Keratinocyte (primary cell): ENCODE measurements around the gene SECTM1. TPM values are rescaled to one million over a fixed set of nuclear protein-coding genes. Genes with fewer than 3 reads are reported as not detected.
"Not testable (repeated sequence)": the region's sequence is repeated elsewhere in the genome, so short reads cannot be mapped to it uniquely, and the experiment has no call there.

ENCODE experiments used
- DNase-seq: peaks from one replicate; pipeline ENCODE4 v3.0.0-alpha.2; 2011; ENCODE audit warnings: low read depth, missing footprints, low spot score
- FAIRE-seq: peaks from 2 replicates; lab custom pipeline; 2011; peaks lifted over from hg19 to GRCh38; lab: Jason Lieb, UNC
- H2AFZ ChIP-seq: 2 replicates; pipeline ENCODE4 v1.6.0; 2012; ENCODE audit warnings: low read length, control low read depth, inconsistent platforms; ENCODE audit not compliant: control insufficient read depth
- H3K27ac ChIP-seq: 2 replicates; pipeline ENCODE4 v1.5.1; 2011; ENCODE audit warnings: low read length; ENCODE audit not compliant: control insufficient read depth, insufficient read depth
- H3K27me3 ChIP-seq: 3 replicates; pipeline ENCODE4 v1.6.0; 2011; ENCODE audit warnings: low read length; ENCODE audit not compliant: control insufficient read depth, insufficient read depth; ENCODE audit errors: extremely low read depth
- H3K36me3 ChIP-seq, 2 experiments: 2 replicates in 1 of 2; 3 replicates in 1 of 2; pipeline ENCODE4 v1.5.1; 2011; ENCODE audit warnings: low read length in 2 of 2, mild to moderate bottlenecking in 1 of 2; ENCODE audit not compliant: control insufficient read depth in 2 of 2, insufficient read depth in 2 of 2; ENCODE audit errors: extremely low read depth in 1 of 2
- H3K4me1 ChIP-seq: 3 replicates; pipeline ENCODE4 v1.5.1; 2011; ENCODE audit warnings: low read length; ENCODE audit not compliant: control insufficient read depth, insufficient read depth; ENCODE audit errors: extremely low read depth
- H3K4me2 ChIP-seq: 3 replicates; pipeline ENCODE4 v1.6.0; 2011; ENCODE audit warnings: low read depth, low read length; ENCODE audit not compliant: control insufficient read depth, insufficient read depth; ENCODE audit errors: extremely low read depth
- H3K4me3 ChIP-seq, 3 experiments: fragments of 200-600 bp in 1 of 3; sonication (generic) in 1 of 3; 2 replicates in 2 of 3; 3 replicates in 1 of 3; pipeline ENCODE4 v1.5.1; 2011 to 2016; ENCODE audit warnings: low read length in 3 of 3, mild to moderate bottlenecking in 3 of 3, control low read depth in 2 of 3, inconsistent platforms in 1 of 3, low read depth in 1 of 3, mixed read lengths in 1 of 3, mixed run types in 1 of 3, moderate library complexity in 1 of 3; ENCODE audit not compliant: control insufficient read depth in 2 of 3, insufficient read depth in 2 of 3; ENCODE audit errors: extremely low read depth in 1 of 3
- H3K79me2 ChIP-seq: 2 replicates; pipeline ENCODE4 v1.6.0; 2012; ENCODE audit warnings: low read length; ENCODE audit not compliant: control insufficient read depth, insufficient read depth
- H3K9ac ChIP-seq: 3 replicates; pipeline ENCODE4 v1.6.0; 2011; ENCODE audit warnings: low read length; ENCODE audit not compliant: control insufficient read depth, insufficient read depth; ENCODE audit errors: extremely low read depth
- H3K9me1 ChIP-seq: 3 replicates; pipeline ENCODE4 v1.6.0; 2011; ENCODE audit warnings: low read length; ENCODE audit not compliant: control insufficient read depth, insufficient read depth; ENCODE audit errors: extremely low read depth
- H3K9me3 ChIP-seq: 2 replicates; pipeline ENCODE4 v1.5.1; 2012; ENCODE audit warnings: low read depth, low read length; ENCODE audit not compliant: control insufficient read depth
- H4K20me1 ChIP-seq: 3 replicates; pipeline ENCODE4 v1.6.0; 2011; ENCODE audit warnings: low read length; ENCODE audit not compliant: control insufficient read depth, insufficient read depth; ENCODE audit errors: extremely low read depth
- CTCF ChIP-seq, 3 experiments: IDR thresholded peaks in 1 of 3; conservative IDR thresholded peaks in 1 of 3; optimal IDR thresholded peaks in 1 of 3; 2 replicates in 2 of 3; 3 replicates in 1 of 3; pipeline versions ENCODE3 to v1.5.1; 2011; ENCODE audit warnings: low read length in 3 of 3, mild to moderate bottlenecking in 3 of 3, moderate library complexity in 2 of 3, control low read depth in 1 of 3, inconsistent platforms in 1 of 3; ENCODE audit not compliant: insufficient read depth in 2 of 3; ENCODE audit errors: extremely low read depth in 1 of 3
- EZH2 ChIP-seq: IDR thresholded peaks from one replicate; pipeline ENCODE4 v1.6.1; 2012; ENCODE audit warnings: inconsistent platforms, mild to moderate bottlenecking, low read length, moderate library complexity
- dilution Hi-C: fragments of 300-500 bp; cut with MboI; formaldehyde crosslinking; loops from one replicate; pipeline ENCODE4 v1.7.0; 2020; ENCODE audit warnings: low sequenced_read_pairs; ENCODE audit not compliant: extremely low pct_ligation_motif_present
- polyA plus RNA-seq, 5 experiments: library from polyadenylated mRNA; depleted of rRNA in 3 of 5; stranded (reverse) in 3 of 5; stranded (forward) in 1 of 5; unstranded in 1 of 5; fragments of >200 nt; gene quantifications; 1 replicate in 1 of 5; 2 replicates in 3 of 5; 3 replicates in 1 of 5; pipeline versions ENCODE4 v1.2.1 to v1.2.3, GENCODE V29; 2011 to 2012; ENCODE audit warnings: missing spikeins in 2 of 5, low read depth in 1 of 5, low replicate concordance in 1 of 5

SECTM1 gene
- polyA plus RNA-seq, 1 donor (not counting 4 experiments of a cell fraction or from before 2014, with no cell fraction given) = 2.0 TPM

GRCh38 chr17:82361885-82362633 is 28.5 kb upstream of the SECTM1 start:
- H4K20me1 ChIP-seq = no peaks in the 10 kb centered on the region
- no peaks in the 10 kb centered on the region for H3K36me3 ChIP-seq
- DNase-seq (no peak), FAIRE-seq (no peak)
- H2AFZ ChIP-seq = no peak overlapping the region
- H3K79me2 ChIP-seq = no peaks in the 10 kb centered on the region
- TF ChIP-seq CTCF (optimal IDR thresholded peaks at IDR 0.05 in 1 of 3, IDR thresholded peaks at IDR 0.05 in 1 of 3, conservative IDR thresholded peaks at IDR 0.05 in 1 of 3; ENCODE audit: extremely low read depth in 1 of 3, insufficient read depth in 2 of 3, low read length in 3 of 3) (no peak), EZH2 (no peak)
- H3K4me2 ChIP-seq = no peak overlapping the region
- no peak overlapping the region for H3K27ac ChIP-seq
- H3K9me3 ChIP-seq = no peaks in the 10 kb centered on the region
- H3K27me3 ChIP-seq = peaks cover 21% of the 10 kb centered on the region
- no peak overlapping the region for H3K4me3 ChIP-seq
- no peaks in the 10 kb centered on the region for H3K9me1 ChIP-seq
- no peak overlapping the region for H3K9ac ChIP-seq
- no peaks in the 10 kb centered on the region for H3K4me1 ChIP-seq
- dilution Hi-C loops = no loop called here

GRCh38 chr17:82359451-82360074 is 26.0 kb upstream of the SECTM1 start:
- H3K4me2 ChIP-seq, H4K20me1 ChIP-seq, H3K27ac ChIP-seq, H3K9me1 ChIP-seq, H2AFZ ChIP-seq, dilution Hi-C loops, FAIRE-seq, H3K9me3 ChIP-seq, DNase-seq, H3K4me3 ChIP-seq, H3K9ac ChIP-seq, H3K36me3 ChIP-seq, H3K79me2 ChIP-seq: not testable (repeated sequence)
- Histone ChIP-seq H3K4me1 (peaks cover 14% of the 10 kb centered on the region), H3K27me3 (peaks cover 21% of the 10 kb centered on the region)
